ENCODE measurements around the gene ASB18. TPM values are rescaled to one million over a fixed set of nuclear protein-coding genes. Genes with fewer than 3 reads are reported as not detected.

ASB18 gene
- total RNA-seq, 1 experiment from 2014 or later = not detected

- H3K36me3 Mint-ChIP-seq = peaks cover 18% of the 10 kb centered on the region
- no peak for TF ChIP-seq ZNF317 (CRISPR knock-in tag; IDR thresholded peaks at IDR 0.05; ENCODE audit: borderline replicate concordance, low read depth)
- TF ChIP-seq, protein P1, sequence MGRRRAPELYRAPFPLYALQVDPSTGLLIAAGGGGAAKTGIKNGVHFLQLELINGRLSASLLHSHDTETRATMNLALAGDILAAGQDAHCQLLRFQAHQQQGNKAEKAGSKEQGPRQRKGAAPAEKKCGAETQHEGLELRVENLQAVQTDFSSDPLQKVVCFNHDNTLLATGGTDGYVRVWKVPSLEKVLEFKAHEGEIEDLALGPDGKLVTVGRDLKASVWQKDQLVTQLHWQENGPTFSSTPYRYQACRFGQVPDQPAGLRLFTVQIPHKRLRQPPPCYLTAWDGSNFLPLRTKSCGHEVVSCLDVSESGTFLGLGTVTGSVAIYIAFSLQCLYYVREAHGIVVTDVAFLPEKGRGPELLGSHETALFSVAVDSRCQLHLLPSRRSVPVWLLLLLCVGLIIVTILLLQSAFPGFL (CRISPR knock-in tag; IDR thresholded peaks at IDR 0.05; ENCODE audit: borderline replicate concordance) = no peak
- TF ChIP-seq, protein P2, sequence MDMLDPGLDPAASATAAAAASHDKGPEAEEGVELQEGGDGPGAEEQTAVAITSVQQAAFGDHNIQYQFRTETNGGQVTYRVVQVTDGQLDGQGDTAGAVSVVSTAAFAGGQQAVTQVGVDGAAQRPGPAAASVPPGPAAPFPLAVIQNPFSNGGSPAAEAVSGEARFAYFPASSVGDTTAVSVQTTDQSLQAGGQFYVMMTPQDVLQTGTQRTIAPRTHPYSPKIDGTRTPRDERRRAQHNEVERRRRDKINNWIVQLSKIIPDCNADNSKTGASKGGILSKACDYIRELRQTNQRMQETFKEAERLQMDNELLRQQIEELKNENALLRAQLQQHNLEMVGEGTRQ (CRISPR knock-in tag; IDR thresholded peaks at IDR 0.05) = no peak
- no peak for TF ChIP-seq TEAD1 (CRISPR knock-in tag; IDR thresholded peaks at IDR 0.05)
- TF ChIP-seq JUN (CRISPR knock-in tag; IDR thresholded peaks at IDR 0.05) = no peak
- TF ChIP-seq, protein P3, sequence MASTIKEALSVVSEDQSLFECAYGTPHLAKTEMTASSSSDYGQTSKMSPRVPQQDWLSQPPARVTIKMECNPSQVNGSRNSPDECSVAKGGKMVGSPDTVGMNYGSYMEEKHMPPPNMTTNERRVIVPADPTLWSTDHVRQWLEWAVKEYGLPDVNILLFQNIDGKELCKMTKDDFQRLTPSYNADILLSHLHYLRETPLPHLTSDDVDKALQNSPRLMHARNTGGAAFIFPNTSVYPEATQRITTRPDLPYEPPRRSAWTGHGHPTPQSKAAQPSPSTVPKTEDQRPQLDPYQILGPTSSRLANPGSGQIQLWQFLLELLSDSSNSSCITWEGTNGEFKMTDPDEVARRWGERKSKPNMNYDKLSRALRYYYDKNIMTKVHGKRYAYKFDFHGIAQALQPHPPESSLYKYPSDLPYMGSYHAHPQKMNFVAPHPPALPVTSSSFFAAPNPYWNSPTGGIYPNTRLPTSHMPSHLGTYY (CRISPR knock-in tag; IDR thresholded peaks at IDR 0.05) = no peak
- no peak for TF ChIP-seq E2F4 (CRISPR knock-in tag; IDR thresholded peaks at IDR 0.05; ENCODE audit: borderline replicate concordance, low read depth)
- TF ChIP-seq NR2C2 (CRISPR knock-in tag; IDR thresholded peaks at IDR 0.05) = no peak
- TF ChIP-seq GABPB1 (CRISPR knock-in tag; IDR thresholded peaks at IDR 0.05) = no peak
- no peak for TF ChIP-seq NR3C1 (CRISPR knock-in tag; conservative IDR thresholded peaks at IDR 0.05; ENCODE audit: low read depth)
- no peak for TF ChIP-seq FOXK1 (CRISPR knock-in tag; IDR thresholded peaks at IDR 0.05)
- no peak for TF ChIP-seq ZNF396 (CRISPR knock-in tag; IDR thresholded peaks at IDR 0.05; ENCODE audit: borderline replicate concordance)
- TF ChIP-seq FOXP4 (CRISPR knock-in tag; IDR thresholded peaks at IDR 0.05) = no peak
- no peak for TF ChIP-seq SOX15 (CRISPR knock-in tag; IDR thresholded peaks at IDR 0.05)
- TF ChIP-seq, protein P4, sequence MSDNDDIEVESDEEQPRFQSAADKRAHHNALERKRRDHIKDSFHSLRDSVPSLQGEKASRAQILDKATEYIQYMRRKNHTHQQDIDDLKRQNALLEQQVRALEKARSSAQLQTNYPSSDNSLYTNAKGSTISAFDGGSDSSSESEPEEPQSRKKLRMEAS (CRISPR knock-in tag; IDR thresholded peaks at IDR 0.05) = no peak
- no peak for TF ChIP-seq IRF2 (CRISPR knock-in tag; IDR thresholded peaks at IDR 0.05; ENCODE audit: borderline replicate concordance, low read depth)
- H3K4me3 Mint-ChIP-seq = no peak overlapping the region
- H3K27ac Mint-ChIP-seq = no peak overlapping the region
- H3K9me3 Mint-ChIP-seq = peaks cover 35% of the 10 kb centered on the region
- CTCF ChIA-PET = no interaction called here
- POLR2A ChIA-PET = no interaction called here
- ATAC-seq (no peak), DNase-seq (ENCODE audit: low spot score) (no peak)
- H3K4me1 Mint-ChIP-seq = no peaks in the 10 kb centered on the region
- peaks cover 8% of the 10 kb centered on the region for H3K27me3 Mint-ChIP-seq (ENCODE audit: low read depth)
These were observed 1.5 kb upstream of the ASB18 start for GRCh38 chr2:236265675-236266074.

DNA sequence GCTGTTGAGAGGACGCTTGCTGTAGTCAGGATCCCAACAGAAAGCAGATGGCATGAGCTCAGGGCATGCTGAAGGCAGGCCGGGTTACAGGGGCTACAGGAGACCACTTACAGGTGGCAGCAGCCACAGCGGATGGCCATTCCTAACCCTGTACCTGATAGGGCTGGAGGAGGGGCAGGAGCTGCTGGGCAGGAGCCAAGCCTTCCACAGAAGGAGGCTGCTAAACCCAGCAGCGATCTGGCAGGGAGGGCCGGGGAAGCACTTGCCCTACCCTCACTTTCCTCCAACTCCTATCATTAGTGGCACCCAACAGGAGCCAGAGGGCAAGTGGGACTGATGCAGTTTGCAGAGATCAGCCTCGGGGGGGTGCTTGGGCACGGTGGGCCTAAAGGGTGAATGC is 2.0 kb downstream of the ASB18 start:
- Mint-ChIP-seq H3K27me3 (ENCODE audit: low read depth) (peaks cover 5% of the 10 kb centered on the region), H3K9me3 (peaks cover 10% of the 10 kb centered on the region), H3K27ac (no peak overlapping the region), H3K4me3 (no peak overlapping the region), H3K36me3 (no peaks in the 10 kb centered on the region), H3K4me1 (peaks cover 1% of the 10 kb centered on the region; the same call in 1 of the 2 replicates)
- ATAC-seq (no peak), DNase-seq (ENCODE audit: low spot score) (no peak)
- ChIA-PET CTCF (no interaction called here), POLR2A (no interaction called here)
- TF ChIP-seq NR1H2 (CRISPR knock-in tag; IDR thresholded peaks at IDR 0.05) = no peak
- no peak for TF ChIP-seq ZNF121 (CRISPR knock-in tag; IDR thresholded peaks at IDR 0.05)
- TF ChIP-seq CREM (CRISPR knock-in tag; IDR thresholded peaks at IDR 0.05) = no peak
- TF ChIP-seq ZMAT4 (CRISPR knock-in tag; IDR thresholded peaks at IDR 0.05) = no peak
- TF ChIP-seq ZNF396 (CRISPR knock-in tag; IDR thresholded peaks at IDR 0.05; ENCODE audit: borderline replicate concordance) = no peak
- TF ChIP-seq ZNF532 (CRISPR knock-in tag; IDR thresholded peaks at IDR 0.05; ENCODE audit: borderline replicate concordance) = no peak
- TF ChIP-seq TEAD1 (CRISPR knock-in tag; IDR thresholded peaks at IDR 0.05) = no peak
- no peak for TF ChIP-seq ZNF232 (CRISPR knock-in tag; IDR thresholded peaks at IDR 0.05)
- no peak for TF ChIP-seq HMGA2 (CRISPR knock-in tag; IDR thresholded peaks at IDR 0.05)
- TF ChIP-seq MXD4 (CRISPR knock-in tag; IDR thresholded peaks at IDR 0.05; ENCODE audit: borderline replicate concordance) = no peak
- TF ChIP-seq SOX15 (CRISPR knock-in tag; IDR thresholded peaks at IDR 0.05) = no peak

Measured in WTC11 (cell line).